SK-N-SH (cell line): ENCODE measurements around the gene BNIPL.

Source experiments
- TAF1 ChIP-seq: IDR thresholded peaks from 2 replicates; pipeline ENCODE4 v1.6.1; 2012; ENCODE audit warnings: low read depth, mild to moderate bottlenecking, low read length, moderate library complexity, borderline replicate concordance
- TF ChIP-seq, protein P1 (sequence below): fragments of 200-600 bp; sonication (generic); IDR thresholded peaks from 2 replicates; pipeline ENCODE4 v1.6.1; 2017; ENCODE audit warnings: antibody characterized with exemption, mild to moderate bottlenecking, moderate library complexity

DNA sequence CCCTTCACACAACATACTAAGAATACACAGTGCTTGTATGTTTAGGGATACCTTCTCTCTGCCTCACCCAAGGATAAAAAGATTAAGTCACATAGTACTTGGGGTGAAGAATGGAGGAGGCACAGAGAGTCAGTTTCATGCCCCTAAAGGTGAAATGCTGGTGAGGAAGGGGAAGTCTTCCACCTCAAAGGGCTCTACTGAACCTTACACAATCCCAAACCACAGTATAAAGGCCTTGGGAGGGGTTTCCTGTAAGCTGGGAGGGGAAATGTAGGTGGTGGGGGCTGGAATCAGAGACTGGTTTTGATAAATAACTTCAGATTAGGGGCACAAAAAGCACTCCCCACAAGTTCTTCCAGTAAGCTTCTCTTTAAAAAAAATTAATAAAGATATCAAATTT, 33.2 kb upstream of the BNIPL start:
- TF ChIP-seq TAF1: no peak
- TF ChIP-seq, protein P1, sequence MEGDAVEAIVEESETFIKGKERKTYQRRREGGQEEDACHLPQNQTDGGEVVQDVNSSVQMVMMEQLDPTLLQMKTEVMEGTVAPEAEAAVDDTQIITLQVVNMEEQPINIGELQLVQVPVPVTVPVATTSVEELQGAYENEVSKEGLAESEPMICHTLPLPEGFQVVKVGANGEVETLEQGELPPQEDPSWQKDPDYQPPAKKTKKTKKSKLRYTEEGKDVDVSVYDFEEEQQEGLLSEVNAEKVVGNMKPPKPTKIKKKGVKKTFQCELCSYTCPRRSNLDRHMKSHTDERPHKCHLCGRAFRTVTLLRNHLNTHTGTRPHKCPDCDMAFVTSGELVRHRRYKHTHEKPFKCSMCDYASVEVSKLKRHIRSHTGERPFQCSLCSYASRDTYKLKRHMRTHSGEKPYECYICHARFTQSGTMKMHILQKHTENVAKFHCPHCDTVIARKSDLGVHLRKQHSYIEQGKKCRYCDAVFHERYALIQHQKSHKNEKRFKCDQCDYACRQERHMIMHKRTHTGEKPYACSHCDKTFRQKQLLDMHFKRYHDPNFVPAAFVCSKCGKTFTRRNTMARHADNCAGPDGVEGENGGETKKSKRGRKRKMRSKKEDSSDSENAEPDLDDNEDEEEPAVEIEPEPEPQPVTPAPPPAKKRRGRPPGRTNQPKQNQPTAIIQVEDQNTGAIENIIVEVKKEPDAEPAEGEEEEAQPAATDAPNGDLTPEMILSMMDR: no peak
